HG03064 (cell line): Measurements from ENCODE around the gene OR6V1.

ENCODE experiments used
- ATAC-seq: cut with Tn5 transposase; IDR thresholded peaks from one replicate; pipeline ENCODE4 v1.9.1; 2021; ENCODE audit warnings: low read depth; ENCODE audit not compliant: unreplicated experiment

The OR6V1 gene, protein sequence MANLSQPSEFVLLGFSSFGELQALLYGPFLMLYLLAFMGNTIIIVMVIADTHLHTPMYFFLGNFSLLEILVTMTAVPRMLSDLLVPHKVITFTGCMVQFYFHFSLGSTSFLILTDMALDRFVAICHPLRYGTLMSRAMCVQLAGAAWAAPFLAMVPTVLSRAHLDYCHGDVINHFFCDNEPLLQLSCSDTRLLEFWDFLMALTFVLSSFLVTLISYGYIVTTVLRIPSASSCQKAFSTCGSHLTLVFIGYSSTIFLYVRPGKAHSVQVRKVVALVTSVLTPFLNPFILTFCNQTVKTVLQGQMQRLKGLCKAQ

DNA sequence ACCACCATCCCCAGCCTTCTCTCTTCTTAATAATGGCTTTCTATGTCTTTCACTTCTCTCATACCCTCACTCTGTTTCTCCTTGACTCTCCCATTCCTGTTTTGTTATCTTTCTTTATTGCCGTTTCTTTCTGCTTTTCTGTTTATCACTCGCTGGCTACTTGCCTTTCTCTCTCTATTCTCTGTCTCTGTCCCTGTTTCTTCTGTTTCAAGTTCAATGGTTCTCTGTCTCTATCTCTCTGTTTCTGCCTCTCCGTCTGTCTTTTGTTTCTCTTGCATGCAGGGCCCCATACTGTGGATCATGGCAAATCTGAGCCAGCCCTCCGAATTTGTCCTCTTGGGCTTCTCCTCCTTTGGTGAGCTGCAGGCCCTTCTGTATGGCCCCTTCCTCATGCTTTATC, at the start of gene OR6V1:
Gene OR6V1, plus strand, starts transcription at position 301 of the 400 bp plus-strand sequence. Its CDS starts 0 bp downstream, at position 301.
- no peak for ATAC-seq

DNA sequence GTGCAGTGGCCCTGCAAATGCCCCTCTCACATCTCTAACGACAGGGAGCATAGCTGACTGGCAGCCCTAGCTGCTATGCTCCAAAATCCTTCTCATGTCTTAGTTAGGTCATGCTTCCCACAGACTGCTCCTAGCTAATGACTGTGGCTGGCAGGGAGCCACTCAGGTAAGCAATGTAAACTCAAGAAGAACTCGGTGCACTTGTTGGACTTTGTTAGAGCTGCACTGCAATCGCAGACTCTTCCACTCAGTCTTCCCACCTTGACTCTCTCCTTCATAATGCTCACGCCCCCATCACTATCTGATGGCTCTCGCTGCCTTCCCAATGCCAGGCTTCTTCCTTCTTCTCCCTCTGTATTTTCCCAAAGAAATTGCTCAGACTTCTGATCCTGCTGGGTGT, 49.2 kb upstream of the OR6V1 start:
- no peak for ATAC-seq

DNA sequence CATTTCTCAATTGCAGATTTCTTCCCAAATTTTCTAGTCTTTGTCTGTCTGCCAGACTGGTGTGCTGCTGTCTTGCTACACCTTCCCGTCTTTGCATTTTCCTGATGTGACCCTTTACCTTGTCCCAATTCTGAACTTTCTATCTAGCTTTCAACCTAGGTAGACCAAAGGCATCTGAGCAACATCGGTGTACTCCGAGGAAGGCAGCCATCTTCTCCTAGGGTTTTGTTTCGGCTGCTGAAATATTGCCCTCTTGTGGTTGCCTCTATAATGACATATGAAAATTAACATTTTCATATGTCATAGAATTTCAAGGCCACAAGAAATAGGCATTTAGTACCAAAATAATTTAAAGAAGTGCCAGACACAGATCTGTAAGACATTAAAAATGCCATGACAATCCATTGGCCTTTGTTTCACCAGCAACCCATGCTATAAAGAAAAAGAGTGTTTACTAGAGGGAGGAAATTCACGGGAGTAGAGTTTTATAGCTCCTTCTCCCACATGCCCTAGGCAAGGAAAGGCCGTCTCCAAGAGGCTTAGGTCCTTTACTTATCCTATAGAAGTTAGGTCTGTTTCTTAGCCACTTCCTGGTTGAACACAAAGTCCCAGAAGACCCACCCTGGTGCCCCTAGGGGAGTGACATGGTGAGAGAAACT, 48.6 kb upstream of the OR6V1 start:
- no peak for ATAC-seq

DNA sequence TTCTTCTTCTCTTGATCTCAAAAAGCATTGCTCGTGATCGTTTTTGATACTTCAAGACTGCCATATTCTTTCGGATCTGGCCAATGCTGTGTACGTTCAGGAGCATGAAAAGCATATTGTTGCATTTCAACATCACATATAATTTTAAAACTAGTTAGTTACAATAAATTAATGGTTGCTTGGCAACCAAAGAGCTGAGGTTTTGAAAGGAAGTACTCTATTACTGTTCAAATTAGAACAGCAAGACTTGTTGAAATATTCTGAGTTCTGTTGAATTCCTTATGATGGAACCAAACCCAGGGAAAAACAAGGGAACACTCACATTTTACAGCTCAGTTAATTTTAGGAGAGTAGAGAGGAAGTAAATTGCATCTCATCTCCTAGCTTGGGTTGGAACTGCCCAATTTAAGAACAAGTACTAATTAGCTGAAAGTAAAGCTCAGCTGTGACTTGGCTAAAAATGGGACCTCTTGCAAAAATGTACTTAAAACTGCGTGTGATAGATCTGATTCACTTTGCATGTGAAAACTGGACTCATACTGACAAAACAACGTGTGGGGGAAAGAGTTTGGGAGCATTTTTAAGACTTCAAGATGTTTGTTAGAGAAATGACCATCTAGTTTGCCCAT, 46.4 kb upstream of the OR6V1 start:
- no peak for ATAC-seq

DNA sequence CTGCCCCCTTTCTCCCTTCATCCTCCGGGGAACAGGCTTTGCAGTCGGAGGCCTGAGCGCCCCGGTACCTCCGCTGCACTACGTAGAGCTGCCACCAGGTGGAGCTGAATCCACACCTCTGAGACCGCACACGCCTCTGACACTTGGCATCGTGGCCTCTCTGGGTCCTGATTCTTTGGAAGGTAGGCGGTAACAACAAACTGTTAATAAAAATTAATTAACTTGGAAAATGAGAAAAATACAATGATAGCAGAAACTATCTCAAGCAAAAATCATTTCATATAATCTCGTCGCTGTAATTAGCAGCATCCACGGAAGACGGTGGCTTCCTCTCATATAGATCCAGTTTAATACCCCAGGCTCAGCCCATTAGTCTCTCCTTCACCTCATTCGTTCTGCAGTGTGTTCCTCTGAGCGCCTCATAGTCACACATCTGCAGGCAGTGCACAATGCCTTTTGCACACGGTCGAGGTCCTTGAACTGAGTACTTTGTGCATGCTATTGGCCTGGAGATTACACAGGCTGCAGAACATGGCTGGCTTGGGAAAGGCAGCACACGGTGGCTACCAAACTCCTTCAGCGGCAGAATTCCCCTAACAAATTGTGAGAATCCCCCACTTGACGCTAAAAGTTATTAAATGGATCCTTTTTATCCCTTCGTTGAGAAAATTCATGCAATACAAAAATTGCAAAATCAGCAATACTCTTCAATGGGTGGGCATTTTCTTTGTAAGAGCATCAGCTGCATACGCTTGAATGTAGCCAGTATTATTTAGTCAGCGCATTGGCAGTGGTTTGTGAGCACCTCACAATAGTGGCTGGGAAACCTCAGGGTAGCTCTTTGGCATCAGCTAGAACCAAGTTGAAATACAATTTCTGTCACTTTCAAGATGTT, 43.9 kb upstream of the OR6V1 start:
- ATAC-seq, result peak; percentile 76

DNA sequence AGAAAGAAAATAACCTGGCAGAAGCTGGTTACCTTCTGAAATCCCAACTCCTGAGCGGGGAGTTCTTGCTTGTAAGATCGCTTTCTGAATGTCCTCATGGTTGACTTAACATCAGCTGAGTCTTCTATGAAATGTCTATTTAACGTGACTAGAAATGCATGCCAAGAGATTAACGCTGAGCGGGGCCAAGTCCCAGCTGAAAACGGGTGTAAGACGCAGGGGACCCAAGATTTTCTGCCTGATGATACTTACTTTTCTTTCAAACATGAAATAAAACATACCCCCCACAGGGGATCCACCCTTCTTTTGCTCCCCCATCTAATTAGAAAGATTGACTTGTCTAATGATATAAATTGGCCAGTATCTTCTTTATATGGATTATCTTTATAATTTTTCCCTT, 40.1 kb upstream of the OR6V1 start:
- ATAC-seq, result no peak

DNA sequence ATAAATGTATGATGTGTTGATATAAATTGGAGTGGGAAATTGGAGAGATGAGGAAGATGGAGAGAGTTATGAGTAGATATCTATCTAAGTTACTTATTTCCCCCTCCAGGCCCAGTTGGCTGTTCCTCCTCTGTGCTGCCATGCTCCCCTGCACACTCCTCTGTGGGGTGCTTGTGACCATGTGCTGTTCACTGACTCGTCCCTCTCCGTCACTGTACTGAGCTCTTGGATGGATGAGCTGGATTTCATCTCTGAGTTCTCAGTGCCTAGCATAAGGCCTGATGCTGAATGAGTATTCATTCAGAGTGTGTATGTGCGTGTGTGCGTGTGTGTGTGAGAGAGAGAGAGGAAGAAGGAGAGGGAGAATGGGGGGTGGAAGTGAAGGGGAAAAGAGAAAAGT, 39.7 kb upstream of the OR6V1 start:
- no peak for ATAC-seq

DNA sequence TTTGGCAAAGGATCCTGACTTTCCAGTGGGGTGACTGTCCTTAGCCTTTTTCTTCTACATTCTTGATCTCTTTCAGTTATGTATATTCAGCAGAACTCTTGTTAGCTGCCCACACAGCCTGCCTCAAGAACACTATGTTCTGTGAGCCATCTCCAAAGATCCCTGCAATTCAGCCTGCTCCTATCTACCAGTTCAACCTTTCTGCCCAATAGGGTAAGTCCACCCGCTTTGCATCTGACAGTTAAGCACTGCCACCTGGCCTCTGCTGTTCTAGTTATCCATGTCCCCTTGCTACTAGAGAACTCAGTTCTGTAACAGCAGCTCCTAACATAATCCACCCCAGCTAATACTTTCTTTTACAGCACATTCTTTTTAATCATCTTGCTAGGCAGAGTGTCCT, 38.7 kb upstream of the OR6V1 start:
- ATAC-seq, result no peak

DNA sequence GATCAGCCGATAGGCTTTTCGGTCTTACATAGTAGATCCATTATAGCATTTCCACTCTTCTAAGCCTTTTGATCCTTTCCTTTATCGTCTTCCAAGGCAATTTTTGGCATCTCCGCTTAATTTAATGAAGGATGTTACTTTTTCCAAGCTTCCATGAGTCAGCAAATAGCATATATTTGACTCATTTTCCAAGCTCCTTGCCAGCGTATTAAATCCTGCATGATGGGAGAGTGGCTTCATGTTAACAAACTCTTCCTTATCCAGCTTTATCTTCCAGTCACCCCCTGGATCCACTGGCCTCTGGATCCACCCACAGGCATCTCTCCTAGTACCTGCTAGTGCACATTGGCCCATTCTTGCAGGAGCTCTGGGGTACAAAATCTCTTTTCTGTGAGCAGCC, 38.2 kb upstream of the OR6V1 start:
- ATAC-seq, result no peak

DNA sequence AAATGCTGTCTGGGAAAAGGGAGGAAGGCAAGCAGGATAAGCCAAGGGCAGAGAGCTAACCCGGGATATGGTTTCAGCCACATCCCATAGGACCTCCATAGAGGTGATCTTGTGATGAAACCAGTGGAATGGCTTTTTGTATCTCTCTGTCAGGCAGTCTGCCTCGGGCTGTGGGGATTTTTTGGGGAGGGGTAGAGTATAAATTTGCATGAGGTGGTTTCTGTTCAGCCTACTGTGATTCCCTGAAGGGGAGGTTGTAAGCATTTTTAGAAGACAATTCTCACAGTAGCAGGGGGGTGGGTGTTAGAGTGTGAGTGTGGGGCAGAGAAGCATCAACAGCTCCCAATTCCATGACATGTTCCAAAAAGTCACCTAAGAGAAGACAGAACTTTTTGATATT, 37.1 kb upstream of the OR6V1 start:
- ATAC-seq, result peak; percentile 74

DNA sequence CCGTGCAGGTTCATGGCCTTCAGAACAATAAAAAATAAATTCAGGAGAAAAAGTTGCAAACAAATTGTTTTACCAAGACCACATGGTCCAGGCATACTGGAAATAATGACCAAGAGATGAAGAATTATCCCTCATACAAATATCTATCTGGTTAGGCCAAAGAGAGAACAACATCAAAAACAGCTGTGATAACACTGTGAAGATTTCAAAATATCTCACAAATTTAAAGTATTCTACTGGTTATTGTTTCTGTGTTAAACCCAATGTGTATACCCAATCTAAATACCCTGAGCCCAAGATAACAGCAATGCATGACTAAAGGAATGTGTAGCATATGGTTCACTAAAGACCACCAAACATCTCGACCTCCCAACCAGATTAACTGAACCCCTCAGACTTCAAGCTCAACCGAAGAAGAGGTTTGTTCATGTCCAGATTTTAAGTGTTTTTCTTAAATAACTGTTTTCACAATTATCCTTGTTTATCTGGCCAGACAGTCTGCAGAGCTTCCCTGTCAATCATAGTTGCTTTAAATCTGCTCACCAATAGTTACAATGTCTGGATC, 36.1 kb upstream of the OR6V1 start:
- no peak for ATAC-seq

DNA sequence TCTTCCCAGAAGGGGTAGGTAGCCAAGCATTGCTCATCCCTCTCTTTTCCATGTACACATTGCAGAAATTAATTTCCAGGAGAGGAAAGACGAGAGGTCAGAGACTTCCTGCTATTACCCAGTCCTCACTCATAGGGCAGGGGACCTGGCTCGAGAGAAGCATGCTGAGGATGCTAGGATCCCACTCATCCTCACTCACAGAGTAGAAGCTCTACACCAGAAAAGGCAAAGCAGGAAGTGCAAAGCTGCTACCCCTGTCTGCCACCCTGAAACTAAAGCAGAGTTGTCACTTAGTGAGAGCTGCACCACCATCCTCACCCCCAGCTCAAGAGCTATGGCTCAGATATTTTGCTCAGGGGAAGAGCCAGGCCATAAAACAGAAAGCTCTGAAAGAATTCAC, 35.1 kb upstream of the OR6V1 start:
- no peak for ATAC-seq

DNA sequence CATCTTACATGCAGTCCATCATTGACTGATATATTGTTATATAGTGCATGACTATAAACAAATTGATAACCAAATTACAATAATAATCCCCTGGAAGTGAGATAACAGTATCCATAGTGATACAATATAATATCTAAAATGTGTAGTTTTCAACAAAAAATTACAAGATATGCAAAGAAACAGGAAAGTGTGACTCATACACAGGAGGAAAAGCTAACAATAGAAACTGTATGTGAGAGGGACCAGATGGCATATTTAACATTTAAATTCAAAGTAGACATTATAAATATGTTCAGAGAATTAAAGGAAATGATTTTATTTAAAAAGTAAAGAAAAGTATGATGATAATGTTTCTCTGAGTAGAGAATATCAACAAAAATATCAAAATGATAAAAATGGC, 33.2 kb upstream of the OR6V1 start:
- ATAC-seq, result no peak

DNA sequence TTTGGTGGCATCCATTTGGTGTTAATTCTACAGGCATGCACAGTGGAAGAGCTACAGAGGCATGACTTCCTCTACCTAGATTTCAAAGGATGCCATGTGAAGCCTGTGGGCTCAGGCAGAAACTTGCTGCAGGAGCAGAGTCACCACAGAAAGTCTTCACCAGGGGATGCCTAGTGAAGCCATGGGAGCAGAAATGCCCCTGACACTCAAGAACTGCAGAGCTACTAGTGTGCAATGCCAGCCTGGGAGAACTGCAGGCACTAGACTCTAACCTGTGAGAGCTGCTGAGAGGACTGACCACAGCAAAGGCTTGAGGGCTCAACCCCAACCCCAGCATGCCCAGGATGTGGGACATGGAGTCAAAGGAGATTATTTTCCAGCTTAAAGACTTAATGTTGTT, 29.1 kb upstream of the OR6V1 start:
- ATAC-seq, result no peak

DNA sequence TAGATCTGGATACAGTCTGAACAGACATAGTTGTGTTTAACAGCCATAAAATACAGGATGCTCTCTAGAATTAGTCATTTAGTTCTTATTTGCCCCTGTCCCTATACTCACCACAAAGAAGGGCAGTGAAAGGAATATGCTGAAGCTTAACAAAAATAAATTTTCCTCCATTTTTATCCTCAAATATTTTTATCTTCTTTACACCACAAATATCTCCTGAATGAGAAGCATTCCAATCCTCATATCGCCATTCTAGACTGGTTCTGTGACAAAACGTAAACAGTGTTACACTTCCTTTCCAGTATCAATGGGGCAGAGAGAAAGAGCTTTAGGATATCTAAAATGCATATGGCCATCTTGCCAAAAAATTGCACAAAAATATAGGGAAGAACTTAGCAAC, 26.8 kb upstream of the OR6V1 start:
- no peak for ATAC-seq

DNA sequence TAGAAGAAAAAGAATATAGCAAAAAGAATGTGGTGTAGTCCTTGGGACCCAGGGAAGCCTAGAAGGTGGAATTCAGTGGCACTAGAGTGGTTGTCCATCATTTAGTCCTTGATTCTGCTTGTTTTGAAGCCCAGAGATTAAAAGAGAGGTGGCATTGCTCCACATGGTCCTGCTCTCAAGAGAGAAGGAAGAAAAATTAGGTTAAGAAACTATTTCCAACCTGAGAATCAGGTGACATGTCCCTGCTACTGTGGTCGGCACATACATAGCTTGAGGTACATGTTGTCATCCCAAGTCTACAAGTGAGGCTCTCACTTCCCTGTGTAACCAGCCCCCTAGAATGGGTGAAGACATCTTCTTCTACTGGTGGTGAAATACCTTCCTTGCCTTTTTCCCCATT, 25.1 kb upstream of the OR6V1 start, which contains the start of gene OR9A2:
Gene OR9A2, minus strand, starts transcription at position 101 of the 400 bp plus-strand sequence. Its CDS starts 0 bp downstream, at position 101.
- ATAC-seq, result no peak

DNA sequence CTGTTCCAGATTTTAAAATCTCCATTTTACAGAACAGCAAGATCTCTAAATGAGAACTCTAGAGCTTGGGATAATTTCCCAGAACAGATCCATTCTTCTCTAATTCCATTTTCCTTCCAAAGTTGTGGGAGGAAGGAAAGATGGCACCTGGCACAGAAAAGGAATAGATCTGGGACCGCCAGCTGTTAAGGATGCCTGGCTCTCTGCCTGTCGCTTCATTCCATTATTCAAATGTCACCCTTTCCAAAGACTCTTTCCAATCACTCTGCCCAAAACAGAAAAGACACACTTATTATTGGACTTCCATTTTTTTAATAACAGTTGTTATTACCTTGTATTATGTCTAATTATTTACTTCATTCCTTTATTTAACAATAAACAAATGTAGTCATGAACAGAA, 24.5 kb upstream of the OR6V1 start:
- no peak for ATAC-seq

DNA sequence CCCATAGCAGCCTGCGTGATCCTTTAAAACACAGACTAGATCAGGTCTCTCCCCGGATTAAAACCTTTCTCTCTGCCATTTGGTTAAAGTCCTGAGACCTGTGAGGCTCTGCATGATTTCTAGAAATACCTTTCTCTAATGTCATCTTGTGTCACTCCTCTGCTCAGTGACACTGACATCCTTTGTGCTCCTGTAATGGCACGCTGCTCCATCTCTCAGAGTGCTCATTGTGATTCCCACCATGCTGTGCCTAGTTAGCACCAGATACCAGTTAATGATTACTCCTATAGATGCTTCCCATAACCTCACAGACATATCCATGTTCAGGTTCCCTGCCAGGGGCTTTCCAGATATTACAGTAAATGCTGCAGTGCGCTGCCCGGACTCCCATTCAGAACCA, 13.5 kb upstream of the OR6V1 start:
- ATAC-seq, result no peak

DNA sequence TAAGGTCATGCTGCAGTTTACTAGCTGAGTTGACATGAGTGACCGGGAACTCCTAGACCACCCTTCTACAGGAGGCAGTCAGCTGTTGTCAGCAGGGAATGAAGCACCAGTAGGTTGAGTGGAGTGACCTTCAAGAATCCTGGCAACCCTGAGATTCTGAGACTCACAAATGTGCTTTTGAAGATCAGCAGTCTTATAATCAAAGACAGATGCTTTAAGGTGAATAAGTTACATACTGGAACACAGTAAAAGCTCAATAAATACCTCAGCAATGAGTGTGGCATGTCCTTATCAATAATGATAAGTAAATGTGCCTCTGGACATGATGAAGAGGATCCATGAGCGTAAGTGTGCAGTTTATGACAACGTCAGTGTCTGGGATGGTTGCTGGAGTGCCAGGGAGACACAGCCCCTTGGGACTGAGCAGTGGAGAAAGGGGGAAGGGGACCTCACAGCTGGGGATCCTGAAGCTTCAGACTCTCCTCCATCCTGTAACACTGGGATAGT, 11.9 kb upstream of the OR6V1 start:
- no peak for ATAC-seq

DNA sequence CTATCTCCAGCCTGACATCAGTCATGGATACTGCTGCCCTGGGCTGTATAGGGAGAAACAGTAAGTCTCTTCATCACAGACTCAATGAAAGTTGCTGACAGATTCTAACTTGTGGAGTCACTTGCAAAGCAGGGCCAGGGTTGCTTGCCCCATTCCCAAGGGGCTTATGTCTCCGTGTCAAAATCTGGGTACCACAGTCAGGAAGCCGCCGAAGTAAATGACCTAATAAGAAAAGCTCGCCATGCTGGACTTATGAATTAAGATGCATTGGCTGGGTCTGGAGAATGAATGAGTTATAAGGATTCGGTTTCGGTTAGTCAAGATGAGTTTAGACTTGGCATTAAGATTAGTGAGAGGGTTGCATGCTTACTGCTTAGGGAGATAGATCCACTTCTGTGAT, 10.8 kb upstream of the OR6V1 start:
- ATAC-seq, result no peak
